ENCODE results near the gene MMP23B.
A peak's percentile ranks its signal among the peaks of the same experiment; 100 is the strongest.

Gene MMP23B

GRCh38 chr1:1620433-1621139, 11.4 kb upstream of the MMP23B start:
- no peak for DNase-seq (ENCODE audit: low read depth in 2 of 2)

- DNase-seq (ENCODE audit: low read depth in 2 of 2), result no peak
Measured at GRCh38 chr1:1621173-1622009, 10.6 kb upstream of the MMP23B start.

GRCh38 chr1:1622010-1622787, 9.8 kb upstream of the MMP23B start:
- no peak for DNase-seq (ENCODE audit: low read depth in 2 of 2)

GRCh38 chr1:1622788-1623094, 9.2 kb upstream of the MMP23B start:
- DNase-seq (ENCODE audit: low read depth in 2 of 2), result no peak

- no peak for DNase-seq (ENCODE audit: low read depth in 2 of 2)
Measured at GRCh38 chr1:1623181-1623630, 8.8 kb upstream of the MMP23B start.

GRCh38 chr1:1623631-1624442, 8.1 kb upstream of the MMP23B start:
- DNase-seq (ENCODE audit: low read depth in 2 of 2), result no peak

GRCh38 chr1:1624443-1625403, 7.2 kb upstream of the MMP23B start:
- no peak for DNase-seq (ENCODE audit: low read depth in 2 of 2)

GRCh38 chr1:1625404-1625775, 6.6 kb upstream of the MMP23B start:
- no peak for DNase-seq (ENCODE audit: low read depth in 2 of 2)

- no peak for DNase-seq (ENCODE audit: low read depth in 2 of 2)
Measured at GRCh38 chr1:1625824-1626206, 6.2 kb upstream of the MMP23B start.

GRCh38 chr1:1626207-1627141, 5.5 kb upstream of the MMP23B start:
- no peak for DNase-seq (ENCODE audit: low read depth in 2 of 2)

GRCh38 chr1:1627261-1627828, 4.6 kb upstream of the MMP23B start:
- DNase-seq (ENCODE audit: low read depth in 2 of 2), result no peak

GRCh38 chr1:1627829-1628753, 3.9 kb upstream of the MMP23B start:
- DNase-seq (ENCODE audit: low read depth in 2 of 2), result no peak

- no peak for DNase-seq (ENCODE audit: low read depth in 2 of 2)
Measured at GRCh38 chr1:1628754-1629429, 3.1 kb upstream of the MMP23B start.

GRCh38 chr1:1629430-1630190, 2.4 kb upstream of the MMP23B start:
- DNase-seq (ENCODE audit: low read depth in 2 of 2), result no peak

GRCh38 chr1:1630191-1630964, 1.6 kb upstream of the MMP23B start:
- peak; percentile 72 to 92 for DNase-seq (ENCODE audit: low read depth in 2 of 2)

Data from stimulated activated CD4-positive, alpha-beta T cell treated with anti-CD3 and anti-CD28 coated beads, Interleukin-1b, Interleukin-23, amount 100 ng/mL, for 1 hour (primary cell).